Adrenal gland (tissue), 5 donors: ENCODE data around the gene DTD1.

ENCODE experiments used
- POLR2A ChIP-seq, 2 donors: fragments of 450-650 bp; IDR thresholded peaks; one replicate each; pipeline ENCODE4 v1.6.1; 2017; ENCODE audit warnings: antibody characterized with exemption in 2 of 2, mild to moderate bottlenecking in 2 of 2, moderate library complexity in 1 of 2
- TF ChIP-seq, protein P1 (sequence below), 6 experiments: fragments of 450-650 bp in 4 of 6; fragments of 200-600 bp in 2 of 6; sonication (generic) in 1 of 6; IDR thresholded peaks; 1 replicate in 5 of 6; 2 replicates in 1 of 6; pipeline versions ENCODE4 v1.5.1 to v1.8.0; 2016 to 2021; ENCODE audit warnings: antibody characterized with exemption in 6 of 6, mild to moderate bottlenecking in 2 of 6, moderate library complexity in 1 of 6
- donor health status: DM: no; HTN: no; CAD: no.

GRCh38 chr20:18778690-18779392 is 191.0 kb downstream of the DTD1 start:
- TF ChIP-seq, protein P1, sequence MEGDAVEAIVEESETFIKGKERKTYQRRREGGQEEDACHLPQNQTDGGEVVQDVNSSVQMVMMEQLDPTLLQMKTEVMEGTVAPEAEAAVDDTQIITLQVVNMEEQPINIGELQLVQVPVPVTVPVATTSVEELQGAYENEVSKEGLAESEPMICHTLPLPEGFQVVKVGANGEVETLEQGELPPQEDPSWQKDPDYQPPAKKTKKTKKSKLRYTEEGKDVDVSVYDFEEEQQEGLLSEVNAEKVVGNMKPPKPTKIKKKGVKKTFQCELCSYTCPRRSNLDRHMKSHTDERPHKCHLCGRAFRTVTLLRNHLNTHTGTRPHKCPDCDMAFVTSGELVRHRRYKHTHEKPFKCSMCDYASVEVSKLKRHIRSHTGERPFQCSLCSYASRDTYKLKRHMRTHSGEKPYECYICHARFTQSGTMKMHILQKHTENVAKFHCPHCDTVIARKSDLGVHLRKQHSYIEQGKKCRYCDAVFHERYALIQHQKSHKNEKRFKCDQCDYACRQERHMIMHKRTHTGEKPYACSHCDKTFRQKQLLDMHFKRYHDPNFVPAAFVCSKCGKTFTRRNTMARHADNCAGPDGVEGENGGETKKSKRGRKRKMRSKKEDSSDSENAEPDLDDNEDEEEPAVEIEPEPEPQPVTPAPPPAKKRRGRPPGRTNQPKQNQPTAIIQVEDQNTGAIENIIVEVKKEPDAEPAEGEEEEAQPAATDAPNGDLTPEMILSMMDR (IDR thresholded peaks at IDR 0.05), result no peak
- no peak for TF ChIP-seq POLR2A (IDR thresholded peaks at IDR 0.05)
